IPS-18a (cell line): ENCODE measurements around the gene NUTF2.

Experiments
- H3K27ac ChIP-seq: one replicate; pipeline ENCODE4 v1.5.1; 2013; ENCODE audit warnings: low read length
- H3K27me3 ChIP-seq: one replicate; pipeline ENCODE4 v1.6.1; 2013; ENCODE audit warnings: mild to moderate bottlenecking, low read length; ENCODE audit not compliant: control insufficient read depth, insufficient read depth
- H3K36me3 ChIP-seq: one replicate; pipeline ENCODE4 v1.6.1; 2013; ENCODE audit warnings: low read depth, low read length; ENCODE audit not compliant: control insufficient read depth
- H3K4me1 ChIP-seq: one replicate; pipeline ENCODE4 v1.6.1; 2013; ENCODE audit warnings: low read depth, low read length; ENCODE audit not compliant: control insufficient read depth
- H3K4me3 ChIP-seq: one replicate; pipeline ENCODE4 v1.5.1; 2013; ENCODE audit warnings: low read length
- H3K9ac ChIP-seq: one replicate; pipeline ENCODE4 v1.6.1; 2013; ENCODE audit warnings: mild to moderate bottlenecking, low read length, moderate library complexity
- H3K9me3 ChIP-seq: one replicate; pipeline ENCODE4 v1.6.1; 2013; ENCODE audit warnings: low read depth, low read length; ENCODE audit not compliant: control insufficient read depth

The NUTF2 gene

DNA sequence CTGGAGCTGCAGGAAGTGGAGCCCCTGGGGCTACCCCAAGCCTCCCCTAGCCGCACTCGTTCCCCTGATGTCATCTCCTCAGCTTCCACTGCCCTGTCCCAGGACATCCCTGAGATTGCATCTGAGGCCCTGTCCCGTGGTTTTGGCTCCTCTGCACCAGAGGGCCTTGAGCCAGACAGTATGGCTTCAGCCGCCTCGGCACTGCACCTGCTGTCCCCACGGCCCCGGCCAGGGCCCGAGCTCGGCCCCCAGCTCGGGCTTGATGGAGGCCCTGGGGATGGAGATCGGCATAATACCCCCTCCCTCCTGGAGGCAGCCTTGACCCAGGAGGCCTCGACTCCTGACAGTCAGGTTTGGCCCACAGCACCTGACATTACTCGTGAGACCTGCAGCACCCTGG is 33.9 kb downstream of the NUTF2 start:
- peaks cover 62% of the 10 kb centered on the region for H3K36me3 ChIP-seq
- H3K4me3 ChIP-seq = no peak overlapping the region

DNA sequence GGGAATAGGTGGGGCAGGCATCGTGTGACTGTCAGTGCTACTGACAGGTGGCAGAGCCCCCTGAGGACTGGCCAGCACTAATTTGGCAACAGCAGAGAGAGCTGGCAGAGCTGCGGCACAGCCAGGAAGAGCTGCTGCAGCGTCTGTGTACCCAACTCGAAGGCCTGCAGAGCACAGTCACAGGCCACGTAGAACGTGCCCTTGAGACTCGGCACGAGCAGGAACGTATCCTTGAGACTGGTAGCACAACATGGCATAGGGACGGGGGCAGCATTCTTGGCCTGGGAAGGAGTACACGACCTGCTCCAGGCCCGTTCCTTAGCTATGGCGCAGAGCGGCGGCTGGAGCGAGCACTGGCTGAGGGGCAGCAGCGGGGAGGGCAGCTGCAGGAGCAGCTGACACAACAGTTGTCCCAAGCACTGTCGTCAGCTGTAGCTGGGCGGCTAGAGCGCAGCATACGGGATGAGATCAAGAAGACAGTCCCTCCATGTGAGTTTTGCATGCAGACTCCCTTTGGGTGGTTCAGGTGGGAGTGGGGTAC is 35.0 kb downstream of the NUTF2 start:
- no peaks in the 10 kb centered on the region for H3K9me3 ChIP-seq
- H3K4me1 ChIP-seq = peaks cover 7% of the 10 kb centered on the region
- H3K27me3 ChIP-seq = no peaks in the 10 kb centered on the region
- H3K27ac ChIP-seq = no peak overlapping the region
- H3K36me3 ChIP-seq = peaks cover 62% of the 10 kb centered on the region
- no peak overlapping the region for H3K4me3 ChIP-seq
- no peak overlapping the region for H3K9ac ChIP-seq

More for the DNA sequence above, 33.9 kb downstream of the NUTF2 start:
- H3K4me1 ChIP-seq = peaks cover 7% of the 10 kb centered on the region
- H3K9ac ChIP-seq = no peak overlapping the region
- no peak overlapping the region for H3K27ac ChIP-seq
- H3K9me3 ChIP-seq = no peaks in the 10 kb centered on the region
- no peaks in the 10 kb centered on the region for H3K27me3 ChIP-seq

DNA sequence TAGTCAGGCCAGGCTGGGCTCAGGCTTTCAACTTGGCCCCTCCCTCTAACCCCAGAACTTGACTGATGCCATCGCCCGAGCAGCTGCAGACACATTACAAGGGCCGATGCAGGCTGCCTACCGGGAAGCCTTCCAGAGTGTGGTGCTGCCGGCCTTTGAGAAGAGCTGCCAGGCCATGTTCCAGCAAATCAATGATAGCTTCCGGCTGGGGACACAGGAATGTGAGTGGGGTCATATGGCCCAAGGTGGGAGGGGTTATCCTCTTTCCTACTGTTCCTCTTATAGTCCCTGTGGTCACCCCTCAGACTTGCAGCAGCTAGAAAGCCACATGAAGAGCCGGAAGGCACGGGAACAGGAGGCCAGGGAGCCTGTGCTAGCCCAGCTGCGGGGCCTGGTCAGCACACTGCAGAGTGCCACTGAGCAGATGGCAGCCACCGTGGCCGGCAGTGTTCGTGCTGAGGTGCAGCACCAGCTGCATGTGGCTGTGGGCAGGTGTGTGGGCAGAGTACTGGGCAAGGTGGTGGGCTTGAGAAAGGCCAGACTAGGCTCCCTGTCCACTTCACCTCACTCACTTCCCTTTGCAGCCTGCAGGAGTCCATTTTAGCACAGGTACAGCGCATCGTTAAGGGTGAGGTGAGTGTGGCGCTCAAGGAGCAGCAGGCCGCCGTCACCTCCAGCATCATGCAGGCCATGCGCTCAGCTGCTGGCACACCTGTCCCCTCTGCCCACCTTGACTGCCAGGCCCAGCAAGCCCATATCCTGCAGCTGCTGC is 35.8 kb downstream of the NUTF2 start:
- Histone ChIP-seq H3K9me3 (no peaks in the 10 kb centered on the region), H3K4me1 (peaks cover 7% of the 10 kb centered on the region)

DNA sequence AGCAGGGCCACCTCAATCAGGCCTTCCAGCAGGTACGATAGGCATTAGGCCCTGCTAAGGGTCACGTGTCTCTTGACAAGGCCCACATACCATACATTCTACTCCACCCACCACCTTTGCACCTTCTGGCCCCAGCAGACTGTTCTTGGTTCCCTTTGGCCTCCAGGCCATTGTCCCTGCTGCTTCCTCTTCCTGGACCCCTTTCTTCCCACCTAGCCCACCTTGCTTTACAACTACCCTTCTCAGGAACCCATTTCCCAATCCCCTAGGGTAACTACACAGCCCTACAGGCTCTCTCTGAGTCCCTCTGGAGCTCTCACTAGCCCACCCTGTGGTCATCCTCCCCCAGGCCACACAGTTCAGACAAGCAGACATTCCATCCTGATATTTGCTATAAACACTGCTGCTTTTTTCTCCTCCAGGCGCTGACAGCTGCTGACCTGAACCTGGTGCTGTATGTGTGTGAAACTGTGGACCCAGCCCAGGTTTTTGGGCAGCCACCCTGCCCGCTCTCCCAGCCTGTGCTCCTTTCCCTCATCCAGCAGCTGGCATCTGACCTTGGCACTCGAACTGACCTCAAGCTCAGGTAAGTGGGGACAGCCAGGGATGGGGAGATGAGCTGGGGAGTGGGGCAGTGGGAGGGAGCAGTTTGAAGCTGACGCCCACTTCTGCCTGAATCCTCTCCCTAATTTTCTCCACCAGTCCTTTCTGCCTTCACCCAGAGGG is 36.6 kb downstream of the NUTF2 start:
- Histone ChIP-seq H3K27ac (no peak overlapping the region), H3K36me3 (peaks cover 48% of the 10 kb centered on the region), H3K4me1 (peaks cover 7% of the 10 kb centered on the region), H3K9me3 (no peaks in the 10 kb centered on the region), H3K27me3 (no peaks in the 10 kb centered on the region), H3K4me3 (no peak overlapping the region), H3K9ac (no peak overlapping the region)

More for the DNA sequence above, 35.8 kb downstream of the NUTF2 start:
- no peaks in the 10 kb centered on the region for H3K27me3 ChIP-seq
- H3K4me3 ChIP-seq = no peak overlapping the region
- H3K36me3 ChIP-seq = peaks cover 55% of the 10 kb centered on the region
- no peak overlapping the region for H3K27ac ChIP-seq
- no peak overlapping the region for H3K9ac ChIP-seq

DNA sequence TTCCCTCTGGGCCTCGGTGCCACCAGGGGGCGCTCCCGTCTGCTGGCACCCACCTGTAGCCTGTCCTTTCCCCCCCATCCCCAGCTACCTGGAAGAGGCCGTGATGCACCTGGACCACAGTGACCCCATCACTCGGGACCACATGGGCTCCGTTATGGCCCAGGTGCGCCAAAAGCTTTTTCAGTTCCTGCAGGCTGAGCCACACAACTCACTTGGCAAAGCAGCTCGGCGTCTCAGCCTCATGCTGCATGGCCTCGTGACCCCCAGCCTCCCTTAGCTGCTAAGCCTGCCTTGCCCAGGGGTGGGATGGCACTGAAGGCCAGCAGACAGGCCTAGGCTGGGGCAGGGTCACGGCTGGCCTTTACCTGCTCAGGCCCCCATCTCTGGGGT is 37.1 kb downstream of the NUTF2 start:
- H3K9me3 ChIP-seq = no peaks in the 10 kb centered on the region
- H3K4me3 ChIP-seq = no peak overlapping the region
- H3K36me3 ChIP-seq = peaks cover 42% of the 10 kb centered on the region
- no peak overlapping the region for H3K27ac ChIP-seq
- H3K27me3 ChIP-seq = no peaks in the 10 kb centered on the region
- H3K9ac ChIP-seq = no peak overlapping the region
- H3K4me1 ChIP-seq = peaks cover 7% of the 10 kb centered on the region

DNA sequence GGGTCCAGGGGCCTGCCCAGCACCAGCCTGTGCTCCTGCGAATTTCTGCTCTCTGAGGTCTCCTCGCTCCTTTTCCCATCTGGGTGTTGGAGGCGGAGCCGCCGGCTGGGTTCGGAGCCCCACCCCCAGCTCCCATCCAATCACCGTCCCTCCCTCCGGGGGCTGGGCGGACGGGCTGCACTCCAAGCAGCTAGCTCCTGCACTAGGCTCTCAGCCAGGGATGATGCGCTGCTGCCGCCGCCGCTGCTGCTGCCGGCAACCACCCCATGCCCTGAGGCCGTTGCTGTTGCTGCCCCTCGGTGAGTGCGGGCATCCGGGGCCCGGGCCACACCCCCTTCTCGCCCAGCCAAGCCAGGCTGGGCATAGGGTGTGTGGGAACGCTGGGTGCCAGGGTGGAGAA is 38.0 kb downstream of the NUTF2 start, which contains the start of gene NRN1L:
Gene NRN1L, plus strand, starts transcription at position 202 of the 400 bp plus-strand sequence. Its CDS starts 19 bp downstream, at position 221.
- Histone ChIP-seq H3K4me3 (peak within 1 kb of the TSS; percentile 46), H3K27ac (no peak within 1 kb of the TSS), H3K36me3 (peaks cover 34% of the 10 kb centered on the region), H3K4me1 (peaks cover 7% of the 10 kb centered on the region), H3K9me3 (no peaks in the 10 kb centered on the region), H3K27me3 (no peaks in the 10 kb centered on the region), H3K9ac (peak within 1 kb of the TSS; percentile 16)

DNA sequence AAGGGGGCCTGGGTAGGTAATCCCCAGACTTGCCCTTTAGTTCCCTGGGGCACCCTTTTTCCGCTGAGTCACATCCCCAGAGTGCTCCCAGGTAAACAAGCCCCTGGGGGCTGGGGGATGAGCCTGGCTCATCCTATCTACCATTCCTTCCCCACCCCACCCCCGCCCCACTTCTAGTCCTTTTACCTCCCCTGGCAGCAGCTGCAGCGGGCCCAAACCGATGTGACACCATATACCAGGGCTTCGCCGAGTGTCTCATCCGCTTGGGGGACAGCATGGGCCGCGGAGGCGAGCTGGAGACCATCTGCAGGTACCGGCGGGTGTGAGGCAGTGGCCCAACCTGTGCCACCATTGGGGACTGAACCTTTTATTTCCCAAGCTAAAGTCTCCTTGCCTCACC is 38.8 kb downstream of the NUTF2 start:
- peaks cover 7% of the 10 kb centered on the region for H3K4me1 ChIP-seq
- peaks cover 28% of the 10 kb centered on the region for H3K36me3 ChIP-seq
- H3K27me3 ChIP-seq = no peaks in the 10 kb centered on the region
- no peak overlapping the region for H3K9ac ChIP-seq
- H3K27ac ChIP-seq = no peak overlapping the region
- no peak overlapping the region for H3K4me3 ChIP-seq
- H3K9me3 ChIP-seq = no peaks in the 10 kb centered on the region

DNA sequence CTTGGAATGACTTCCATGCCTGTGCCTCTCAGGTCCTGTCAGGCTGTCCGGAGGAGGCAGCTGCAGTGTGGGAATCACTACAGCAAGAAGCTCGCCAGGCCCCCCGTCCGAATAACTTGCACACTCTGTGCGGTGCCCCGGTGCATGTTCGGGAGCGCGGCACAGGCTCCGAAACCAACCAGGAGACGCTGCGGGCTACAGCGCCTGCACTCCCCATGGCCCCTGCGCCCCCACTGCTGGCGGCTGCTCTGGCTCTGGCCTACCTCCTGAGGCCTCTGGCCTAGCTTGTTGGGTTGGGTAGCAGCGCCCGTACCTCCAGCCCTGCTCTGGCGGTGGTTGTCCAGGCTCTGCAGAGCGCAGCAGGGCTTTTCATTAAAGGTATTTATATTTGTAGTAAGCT is 39.2 kb downstream of the NUTF2 start:
- Histone ChIP-seq H3K27me3 (no peaks in the 10 kb centered on the region), H3K4me3 (no peak overlapping the region), H3K9ac (no peak overlapping the region), H3K9me3 (no peaks in the 10 kb centered on the region), H3K36me3 (peaks cover 24% of the 10 kb centered on the region), H3K4me1 (peaks cover 7% of the 10 kb centered on the region), H3K27ac (no peak overlapping the region)

DNA sequence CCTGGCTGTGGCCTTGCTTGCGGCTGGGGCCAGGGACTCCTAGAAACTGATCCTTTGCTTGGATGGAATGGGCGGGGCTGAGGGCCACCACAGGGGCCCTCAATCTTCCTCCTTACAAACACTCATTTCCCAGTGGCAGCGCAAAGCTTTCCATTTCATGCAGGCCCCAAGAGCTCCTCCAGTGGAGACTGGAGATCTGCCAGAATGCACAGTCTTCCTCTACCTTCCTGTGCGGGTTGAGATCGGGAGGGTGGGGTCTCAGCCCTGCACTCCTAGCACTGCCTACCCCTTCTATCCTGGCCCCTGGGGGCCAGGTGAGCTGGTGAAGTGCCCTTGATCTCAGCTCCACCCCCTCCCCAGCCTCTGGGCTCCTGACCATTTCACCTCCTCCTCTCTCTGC is 39.7 kb downstream of the NUTF2 start:
- no peak overlapping the region for H3K9ac ChIP-seq
- H3K36me3 ChIP-seq = peaks cover 20% of the 10 kb centered on the region

DNA sequence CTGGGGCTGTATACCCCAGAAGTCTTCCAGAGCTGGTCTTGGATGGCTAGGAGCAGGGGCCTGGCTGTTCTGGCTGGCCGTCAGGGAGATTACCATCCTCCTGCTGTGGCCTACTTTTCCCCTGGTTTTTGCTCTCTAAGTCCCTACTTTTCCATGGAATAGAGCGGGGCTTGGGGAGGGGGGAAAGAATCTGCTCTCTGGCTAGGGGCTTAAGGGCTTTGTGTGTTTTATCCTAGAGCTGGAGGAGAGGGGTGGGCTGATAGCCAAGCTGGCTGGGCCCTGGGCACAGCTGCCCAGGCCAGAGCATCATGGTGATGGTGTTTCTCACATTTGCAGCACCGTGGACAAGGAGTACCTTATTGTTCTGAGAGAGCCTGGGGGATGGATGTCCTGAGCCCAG is 41.6 kb downstream of the NUTF2 start:
- Histone ChIP-seq H3K27ac (no peak overlapping the region), H3K36me3 (peaks cover under 1% of the 10 kb centered on the region), H3K9ac (no peak overlapping the region), H3K4me3 (no peak overlapping the region), H3K9me3 (no peaks in the 10 kb centered on the region), H3K27me3 (no peaks in the 10 kb centered on the region), H3K4me1 (peaks cover 11% of the 10 kb centered on the region)

More for the DNA sequence above, 39.7 kb downstream of the NUTF2 start:
- H3K27me3 ChIP-seq = no peaks in the 10 kb centered on the region
- no peaks in the 10 kb centered on the region for H3K9me3 ChIP-seq
- H3K4me3 ChIP-seq = no peak overlapping the region
- no peak overlapping the region for H3K27ac ChIP-seq
- peaks cover 7% of the 10 kb centered on the region for H3K4me1 ChIP-seq

DNA sequence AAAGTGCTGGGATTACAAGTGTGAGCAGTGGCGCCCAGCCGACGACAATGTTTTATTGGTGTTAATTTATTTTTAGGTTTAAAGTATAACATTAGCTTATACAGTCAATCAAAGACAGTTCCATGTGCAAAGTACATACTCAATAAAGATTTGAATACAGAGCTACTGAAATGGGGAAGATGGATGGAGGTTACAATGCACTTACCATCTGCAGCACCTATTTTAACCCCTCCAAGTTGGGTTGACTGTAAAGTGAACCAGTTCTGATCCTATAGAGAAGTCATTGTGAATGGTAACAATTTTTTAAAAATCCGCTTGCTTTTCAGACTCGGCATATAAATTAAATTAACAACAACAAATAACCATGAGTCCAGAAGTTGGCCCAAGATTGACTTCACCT is 45.6 kb downstream of the NUTF2 start:
- Histone ChIP-seq H3K36me3 (no peaks in the 10 kb centered on the region), H3K27ac (peak overlapping the region; percentile 11), H3K9me3 (no peaks in the 10 kb centered on the region), H3K27me3 (no peaks in the 10 kb centered on the region), H3K4me3 (peak overlapping the region; percentile 65), H3K9ac (peak overlapping the region; percentile 65), H3K4me1 (peaks cover 9% of the 10 kb centered on the region)
